WTC11 (cell line): ENCODE measurements around the gene MOGAT1. TPM values are rescaled to one million over a fixed set of nuclear protein-coding genes. Genes with fewer than 3 reads are reported as not detected.

Experiments
- ATAC-seq: fragments of 200-7000 bp; cut with Tn5 transposase; 2 replicates; pipeline ENCODE4 v1.10.0; 2021; ENCODE audit warnings: mild to moderate bottlenecking, moderate library complexity
- CTCF ChIA-PET: fragments of 300-600 bp; sonication (Branson Sonifier 250); formaldehyde crosslinking; loops from one replicate; lab custom pipeline; 2021; ENCODE audit warnings: antibody characterized with exemption; lab: Charles Lee
- POLR2A ChIA-PET: fragments of 350-600 bp; sonication (Branson Sonifier 250); formaldehyde crosslinking; loops from one replicate; lab custom pipeline; 2021; ENCODE audit warnings: antibody characterized with exemption; lab: Charles Lee
- DNase-seq: peaks from one replicate; pipeline ENCODE4 v3.0.0; 2021; ENCODE audit warnings: low spot score
- H3K27ac Mint-ChIP-seq: 2 replicates; pipeline ENCODE4 v1.8.0; 2021; ENCODE audit warnings: mixed read lengths
- H3K27me3 Mint-ChIP-seq: 2 replicates; pipeline ENCODE4 v1.8.0; 2021; ENCODE audit warnings: low read depth, mild to moderate bottlenecking, moderate library complexity, mixed read lengths
- H3K36me3 Mint-ChIP-seq: 2 replicates; pipeline ENCODE4 v1.8.0; 2021; ENCODE audit warnings: mixed read lengths
- H3K4me1 Mint-ChIP-seq: 2 replicates; pipeline ENCODE4 v1.8.0; 2022; ENCODE audit warnings: mixed read lengths
- H3K4me3 Mint-ChIP-seq: 2 replicates; pipeline ENCODE4 v1.8.0; 2021; ENCODE audit warnings: mild to moderate bottlenecking, moderate library complexity, mixed read lengths
- H3K9me3 Mint-ChIP-seq: 2 replicates; pipeline ENCODE4 v1.8.0; 2021; ENCODE audit warnings: mixed read lengths
- AR ChIP-seq: fragments of 250-450 bp; sonication (Bioruptor Pico); IDR thresholded peaks from 2 replicates; pipeline ENCODE4 v1.9.0; 2021; ENCODE audit warnings: mild to moderate bottlenecking
- ATF1 ChIP-seq: sonication (generic); formaldehyde crosslinking; IDR thresholded peaks from 2 replicates; pipeline ENCODE4 v1.8.1; 2023; ENCODE audit warnings: mild to moderate bottlenecking, moderate library complexity, missing genetic modification reagents
- ATF3 ChIP-seq: sonication (generic); formaldehyde crosslinking; conservative IDR thresholded peaks from 2 replicates; pipeline ENCODE4 v1.8.1; 2022; ENCODE audit warnings: mild to moderate bottlenecking, missing genetic modification reagents
- E2F1 ChIP-seq: sonication (generic); formaldehyde crosslinking; IDR thresholded peaks from 2 replicates; pipeline ENCODE4 v1.8.0; 2022; ENCODE audit warnings: mild to moderate bottlenecking, missing genetic modification reagents
- E2F5 ChIP-seq: sonication (generic); formaldehyde crosslinking; IDR thresholded peaks from 2 replicates; pipeline ENCODE4 v1.8.1; 2022; ENCODE audit warnings: mild to moderate bottlenecking, moderate library complexity, missing genetic modification reagents
- ESRRA ChIP-seq: sonication (generic); formaldehyde crosslinking; IDR thresholded peaks from 2 replicates; pipeline ENCODE4 v1.8.1; 2022; ENCODE audit warnings: mild to moderate bottlenecking, missing genetic modification reagents, borderline replicate concordance
- GRHL2 ChIP-seq: fragments of 250-450 bp; sonication (Bioruptor Pico); IDR thresholded peaks from 2 replicates; pipeline ENCODE4 v1.8.0; 2022; ENCODE audit warnings: mild to moderate bottlenecking, moderate library complexity; ENCODE audit not compliant: insufficient replicate concordance, severe bottlenecking
- RORB ChIP-seq: fragments of 250-450 bp; sonication (Bioruptor Pico); IDR thresholded peaks from 2 replicates; pipeline ENCODE4 v1.9.0; 2021; ENCODE audit warnings: mild to moderate bottlenecking
- TP53 ChIP-seq: sonication (generic); formaldehyde crosslinking; IDR thresholded peaks from 2 replicates; pipeline ENCODE4 v1.8.1; 2023; ENCODE audit warnings: mild to moderate bottlenecking, missing genetic modification reagents
- ZBTB21 ChIP-seq: sonication (generic); formaldehyde crosslinking; IDR thresholded peaks from 2 replicates; pipeline ENCODE4 v1.8.1; 2023; ENCODE audit warnings: mild to moderate bottlenecking, missing genetic modification reagents, borderline replicate concordance
- ZMAT4 ChIP-seq: fragments of 250-450 bp; sonication (Bioruptor Pico); IDR thresholded peaks from 2 replicates; pipeline ENCODE4 v1.9.0; 2021; ENCODE audit warnings: mild to moderate bottlenecking
- ZNF425 ChIP-seq: fragments of 250-450 bp; sonication (Bioruptor Pico); conservative IDR thresholded peaks from 2 replicates; pipeline ENCODE4 v1.9.0; 2021; ENCODE audit warnings: mild to moderate bottlenecking
- ZSCAN18 ChIP-seq: fragments of 250-450 bp; sonication (Bioruptor Pico); IDR thresholded peaks from 2 replicates; pipeline ENCODE4 v2.1.2; 2022; ENCODE audit warnings: mild to moderate bottlenecking, moderate library complexity
- total RNA-seq: library from RNA; stranded (reverse); gene quantifications from 3 replicates; pipeline ENCODE4 v1.2.3, GENCODE V29; 2021

Gene MOGAT1
- total RNA-seq, 1 experiment from 2014 or later: 0.72 TPM

GRCh38 chr2:222663479-222663878 is 8.0 kb upstream of the MOGAT1 start:
- ChIA-PET POLR2A (no interaction called here), CTCF (no interaction called here)
- H3K36me3 Mint-ChIP-seq: no peaks in the 10 kb centered on the region
- H3K27me3 Mint-ChIP-seq: peaks cover 12% of the 10 kb centered on the region
- no peak for DNase-seq
- TF ChIP-seq E2F5 (CRISPR knock-in tag) (no peak), ZMAT4 (CRISPR knock-in tag) (no peak), AR (CRISPR knock-in tag) (no peak), ZBTB21 (CRISPR knock-in tag) (no peak), E2F1 (CRISPR knock-in tag) (no peak), ZNF425 (CRISPR knock-in tag) (no peak), RORB (CRISPR knock-in tag) (no peak), ATF3 (CRISPR knock-in tag) (no peak), ZSCAN18 (CRISPR knock-in tag) (no peak)
- TF ChIP-seq, all 79 proteins: peak for 0
- H3K4me1 Mint-ChIP-seq: peaks cover 6% of the 10 kb centered on the region; the same call in 1 of the 2 replicates
- peaks cover 6% of the 10 kb centered on the region; the same call in 1 of the 2 replicates for H3K9me3 Mint-ChIP-seq
- no peak for ATAC-seq
- no peak overlapping the region for H3K4me3 Mint-ChIP-seq
- no peak overlapping the region for H3K27ac Mint-ChIP-seq

GRCh38 chr2:222668494-222669154 is 2.8 kb upstream of the MOGAT1 start:
- ChIA-PET CTCF (no interaction called here), POLR2A (no interaction called here)
- DNase-seq: no peak
- Mint-ChIP-seq H3K4me1 (peaks cover 13% of the 10 kb centered on the region), H3K4me3 (no peak overlapping the region), H3K9me3 (0 out of 2 replicates have a peak, but pooled peaks cover 3% of the 10 kb centered on the region), H3K27me3 (peaks cover 57% of the 10 kb centered on the region), H3K36me3 (no peaks in the 10 kb centered on the region), H3K27ac (no peak overlapping the region)
- no peak for ATAC-seq
- no peak for TF ChIP-seq TP53
- TF ChIP-seq ESRRA (CRISPR knock-in tag): no peak
- no peak for TF ChIP-seq ATF1 (CRISPR knock-in tag)
- no peak for TF ChIP-seq GRHL2 (CRISPR knock-in tag)
